ENCODE data around the gene RHOBTB3.
"Not testable (repeated sequence)": the region's sequence is repeated elsewhere in the genome, so short reads cannot be mapped to it uniquely, and the experiment has no call there.

Gene RHOBTB3

GRCh38 chr5:95800553-95800952, 69.4 kb downstream of the RHOBTB3 start:
- DNase-seq (ENCODE audit: low read depth): no peak

- DNase-seq (ENCODE audit: low read depth): no peak
Observed at GRCh38 chr5:95801532-95801931, 70.4 kb downstream of the RHOBTB3 start.

GRCh38 chr5:95801961-95802360, 70.8 kb downstream of the RHOBTB3 start:
- DNase-seq (ENCODE audit: low read depth): no peak

GRCh38 chr5:95803271-95804148, 72.4 kb downstream of the RHOBTB3 start:
- no peak for DNase-seq (ENCODE audit: low read depth)

GRCh38 chr5:95804736-95805539, 73.8 kb downstream of the RHOBTB3 start:
- DNase-seq (ENCODE audit: low read depth): no peak

- DNase-seq (ENCODE audit: low read depth): no peak
Observed at GRCh38 chr5:95806687-95807086, 75.6 kb downstream of the RHOBTB3 start.

GRCh38 chr5:95808013-95808685, 77.0 kb downstream of the RHOBTB3 start:
- DNase-seq (ENCODE audit: low read depth): no peak

GRCh38 chr5:95808686-95809413, 77.7 kb downstream of the RHOBTB3 start:
- no peak for DNase-seq (ENCODE audit: low read depth)

GRCh38 chr5:95809414-95809960, 78.4 kb downstream of the RHOBTB3 start:
- DNase-seq (ENCODE audit: low read depth): no peak

- no peak for DNase-seq (ENCODE audit: low read depth)
Observed at GRCh38 chr5:95810305-95811125, 79.4 kb downstream of the RHOBTB3 start.

- not testable (repeated sequence) for DNase-seq (ENCODE audit: low read depth)
Observed at GRCh38 chr5:95811126-95811423, 79.9 kb downstream of the RHOBTB3 start.

GRCh38 chr5:95811461-95812073, 80.4 kb downstream of the RHOBTB3 start:
- DNase-seq (ENCODE audit: low read depth): not testable (repeated sequence)

GRCh38 chr5:95812074-95812471, 80.9 kb downstream of the RHOBTB3 start:
- no peak for DNase-seq (ENCODE audit: low read depth)

- DNase-seq (ENCODE audit: low read depth): not testable (repeated sequence)
Observed at GRCh38 chr5:95813035-95813434, 81.9 kb downstream of the RHOBTB3 start.

- no peak for DNase-seq (ENCODE audit: low read depth)
Observed at GRCh38 chr5:95815155-95815729, 84.1 kb downstream of the RHOBTB3 start.

- DNase-seq (ENCODE audit: low read depth): no peak
Observed at GRCh38 chr5:95816341-95816740, 85.2 kb downstream of the RHOBTB3 start.

- no peak for DNase-seq (ENCODE audit: low read depth)
Observed at GRCh38 chr5:95816776-95817175, 85.6 kb downstream of the RHOBTB3 start.

GRCh38 chr5:95817430-95817829, 86.3 kb downstream of the RHOBTB3 start:
- DNase-seq (ENCODE audit: low read depth): peak; percentile 87

GRCh38 chr5:95818181-95819147, 87.3 kb downstream of the RHOBTB3 start:
- DNase-seq (ENCODE audit: low read depth): no peak
